ENCODE results near the gene GALNTL6. TPM values are rescaled to one million over a fixed set of nuclear protein-coding genes. Genes with fewer than 3 reads are reported as not detected.

GALNTL6 gene
- total RNA-seq, 2 donors from 2014 or later = 0.92 to 3.8 TPM

GRCh38 chr4:172985552-172985951 is 1172.3 kb downstream of the GALNTL6 start:
- no peak overlapping the region for H3K27ac ChIP-seq
- TF ChIP-seq CTCF (IDR thresholded peaks at IDR 0.05) = no peak
- ATAC-seq (ENCODE audit: insufficient number of reproducible peaks, low FRiP score, low read depth) = no peak

GRCh38 chr4:172986114-172986513 is 1172.9 kb downstream of the GALNTL6 start:
- TF ChIP-seq CTCF (IDR thresholded peaks at IDR 0.05) = no peak
- Histone ChIP-seq H3K27me3 (replicated peaks; ENCODE audit: insufficient read depth) (no peaks in the 10 kb centered on the region), H3K4me1 (ENCODE audit: control insufficient read depth in 1 of 2, low read depth in 2 of 2) (peaks cover 5 to 20% of the 10 kb centered on the region in 2 donors), H3K36me3 (no peaks in the 10 kb centered on the region), H3K9me3 (peaks cover 11% of the 10 kb centered on the region), H3K27ac (no peak overlapping the region), H3K4me3 (no peak overlapping the region)
- no peak for DNase-seq (ENCODE audit: low spot score)
- no peak for ATAC-seq (ENCODE audit: insufficient number of reproducible peaks, low FRiP score, low read depth)

More at GRCh38 chr4:172985552-172985951, 1172.3 kb downstream of the GALNTL6 start:
- Histone ChIP-seq H3K4me3 (no peak overlapping the region), H3K4me1 (ENCODE audit: control insufficient read depth in 1 of 2, low read depth in 2 of 2) (peaks cover 7 to 20% of the 10 kb centered on the region in 2 donors), H3K36me3 (no peaks in the 10 kb centered on the region), H3K27me3 (replicated peaks; ENCODE audit: insufficient read depth) (no peaks in the 10 kb centered on the region), H3K9me3 (peaks cover 11% of the 10 kb centered on the region)
- no peak for DNase-seq (ENCODE audit: low spot score)

- Histone ChIP-seq H3K4me1 (ENCODE audit: control insufficient read depth in 1 of 2, low read depth in 2 of 2) (peaks cover under 1 to 5% of the 10 kb centered on the region in 2 donors), H3K4me3 (no peak overlapping the region), H3K36me3 (no peaks in the 10 kb centered on the region), H3K9me3 (peaks cover 7% of the 10 kb centered on the region), H3K27ac (no peak overlapping the region), H3K27me3 (replicated peaks; ENCODE audit: insufficient read depth) (no peaks in the 10 kb centered on the region)
- ATAC-seq (ENCODE audit: insufficient number of reproducible peaks, low FRiP score, low read depth) = no peak
- DNase-seq (ENCODE audit: low spot score) = no peak
- TF ChIP-seq CTCF (IDR thresholded peaks at IDR 0.05) = no peak
Measured at GRCh38 chr4:172989984-172990820, 1177.0 kb downstream of the GALNTL6 start.

- DNase-seq (ENCODE audit: low spot score) (no peak), ATAC-seq (ENCODE audit: insufficient number of reproducible peaks, low FRiP score, low read depth) (no peak)
- Histone ChIP-seq H3K4me3 (no peak overlapping the region), H3K27ac (no peak overlapping the region), H3K27me3 (replicated peaks; ENCODE audit: insufficient read depth) (no peaks in the 10 kb centered on the region), H3K9me3 (peaks cover 7% of the 10 kb centered on the region), H3K4me1 (ENCODE audit: control insufficient read depth in 1 of 2, low read depth in 2 of 2) (peaks cover 15 to 25% of the 10 kb centered on the region in 2 donors), H3K36me3 (no peaks in the 10 kb centered on the region)
- no peak for TF ChIP-seq CTCF (IDR thresholded peaks at IDR 0.05)
Measured at GRCh38 chr4:172992648-172993378, 1179.6 kb downstream of the GALNTL6 start.

- DNase-seq (ENCODE audit: low spot score) = no peak
- no peaks in the 10 kb centered on the region for H3K27me3 ChIP-seq (replicated peaks; ENCODE audit: insufficient read depth)
- no peaks in the 10 kb centered on the region for H3K9me3 ChIP-seq
- H3K4me1 ChIP-seq (ENCODE audit: control insufficient read depth in 1 of 2, low read depth in 2 of 2) = peaks cover 19 to 38% of the 10 kb centered on the region in 2 donors
- peak overlapping the region in 1 of 2 donors; percentile 36 for H3K27ac ChIP-seq
- H3K36me3 ChIP-seq = no peaks in the 10 kb centered on the region
- no peak for TF ChIP-seq CTCF (IDR thresholded peaks at IDR 0.05)
- H3K4me3 ChIP-seq = no peak overlapping the region
- ATAC-seq (ENCODE audit: insufficient number of reproducible peaks, low FRiP score, low read depth) = no peak
Measured at GRCh38 chr4:172995161-172995560, 1182.0 kb downstream of the GALNTL6 start.

Data from thoracic aorta (tissue), 2 donors.